Hepatic stellate cell (primary cell): ENCODE results near the gene MAN2A1.

Experiments used
- DNase-seq: peaks from one replicate; pipeline ENCODE4 v3.0.0; 2011; ENCODE audit warnings: low spot score

Gene MAN2A1

DNA sequence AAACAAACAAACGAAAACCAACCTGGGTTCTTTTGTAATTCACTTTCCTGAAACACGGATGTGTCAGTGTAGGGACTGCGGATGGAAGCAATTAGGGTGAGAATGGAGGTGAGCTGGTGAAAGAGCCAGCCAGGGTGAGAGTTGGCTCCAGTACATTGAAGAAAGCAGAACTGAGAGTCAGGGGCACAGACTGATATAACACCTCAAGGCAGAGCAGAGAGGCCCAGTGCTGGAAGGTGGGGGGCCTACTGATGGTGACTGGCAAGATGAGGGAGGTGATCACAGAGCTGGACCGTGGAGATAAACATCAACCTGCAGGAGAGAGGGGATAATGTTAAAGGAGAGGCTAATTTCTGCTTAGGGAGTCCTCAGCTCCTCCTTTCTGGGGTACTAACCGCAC lies 221.1 kb downstream of the MAN2A1 start:
- DNase-seq: no peak

DNA sequence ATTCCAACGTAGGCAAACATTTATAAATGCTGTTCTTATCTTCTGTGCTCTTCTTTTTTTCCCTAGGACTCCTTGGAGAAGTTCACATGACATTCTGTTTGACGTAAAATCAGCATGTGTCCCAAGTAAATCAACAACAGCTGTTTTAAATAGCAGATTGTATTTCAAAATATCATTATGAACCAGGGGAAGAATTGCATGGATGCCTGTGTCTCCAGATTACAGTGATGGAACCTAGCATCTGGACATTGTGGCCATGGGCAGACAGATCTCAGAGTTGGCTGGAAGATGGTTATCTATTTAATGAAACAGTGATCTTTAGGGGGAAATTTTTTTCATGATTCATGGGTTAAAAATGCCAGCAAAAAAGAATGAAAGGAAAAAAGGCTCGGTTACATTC lies 222.0 kb downstream of the MAN2A1 start:
- DNase-seq: no peak

GRCh38 chr5:109914906-109915305 lies 225.2 kb downstream of the MAN2A1 start:
- DNase-seq: no peak

DNA sequence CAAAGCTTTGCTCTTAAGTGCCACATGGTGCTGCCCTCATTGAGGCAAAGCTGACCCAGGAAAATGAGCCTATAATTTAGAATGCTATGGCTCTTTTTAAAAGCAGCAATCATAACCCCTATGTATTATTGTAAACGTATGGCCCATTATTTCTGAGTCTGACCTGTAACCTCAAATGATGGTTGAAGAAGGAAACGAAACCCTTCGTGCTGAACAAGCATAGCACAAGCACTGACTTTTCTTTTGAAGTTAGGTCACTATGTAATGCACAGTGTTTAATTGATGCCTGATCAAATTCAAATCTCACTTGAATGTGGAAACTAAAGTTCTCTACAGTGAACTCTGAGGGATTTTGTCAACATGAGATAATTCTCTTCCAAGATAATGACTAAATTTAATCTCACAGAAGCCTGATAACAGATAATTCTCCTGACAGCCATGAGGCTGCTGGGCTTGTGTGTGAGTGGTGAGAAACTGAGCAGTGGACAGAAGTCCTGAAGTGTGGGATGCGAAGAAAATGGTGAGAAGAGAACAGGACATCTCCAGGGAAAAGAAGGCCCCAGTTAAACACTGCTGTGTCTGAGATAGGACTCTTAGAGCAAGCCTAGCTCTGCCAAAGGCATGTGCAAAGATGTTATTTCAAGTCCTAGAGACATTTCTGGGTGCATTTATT lies 226.9 kb downstream of the MAN2A1 start:
- DNase-seq: no peak
